HG03060 (cell line): Measurements from ENCODE around the gene PGC.
A peak's percentile ranks its signal among the peaks of the same experiment; 100 is the strongest.

ENCODE experiments used
- ATAC-seq: cut with Tn5 transposase; IDR thresholded peaks from one replicate; pipeline ENCODE4 v1.9.1; 2021; ENCODE audit warnings: low read depth, moderate number of reproducible peaks; ENCODE audit not compliant: unreplicated experiment

PGC gene

GRCh38 chr6:41747256-41748101, at the start of gene PGC:
Gene PGC, minus strand, starts transcription at chr6:41747397. Its CDS starts 63 bp downstream, at chr6:41747334.
- ATAC-seq, result no peak

GRCh38 chr6:41796474-41796873, 49.3 kb upstream of the PGC start:
- ATAC-seq, result no peak

- no peak for ATAC-seq
Observed at GRCh38 chr6:41791984-41792383, 44.8 kb upstream of the PGC start.

GRCh38 chr6:41791305-41791704, 44.1 kb upstream of the PGC start:
- no peak for ATAC-seq

GRCh38 chr6:41790045-41790444, 42.8 kb upstream of the PGC start:
- no peak for ATAC-seq

- ATAC-seq, result no peak
Observed at GRCh38 chr6:41789390-41789724, 42.2 kb upstream of the PGC start.

- peak; percentile 61 for ATAC-seq
Observed at GRCh38 chr6:41787219-41787917, 40.2 kb upstream of the PGC start, which contains the start of gene TOMM6. Gene TOMM6, plus strand, starts transcription at chr6:41787694. Its CDS starts 4 bp downstream, at chr6:41787698.

GRCh38 chr6:41786451-41787218, 39.4 kb upstream of the PGC start:
- ATAC-seq, result no peak

GRCh38 chr6:41785689-41786450, 38.7 kb upstream of the PGC start:
- ATAC-seq, result no peak

GRCh38 chr6:41785254-41785653, 38.1 kb upstream of the PGC start:
- no peak for ATAC-seq

GRCh38 chr6:41784581-41785171, 37.5 kb upstream of the PGC start:
- no peak for ATAC-seq

- no peak for ATAC-seq
Observed at GRCh38 chr6:41783106-41783780, 36.0 kb upstream of the PGC start.

- no peak for ATAC-seq
Observed at GRCh38 chr6:41781366-41781730, 34.2 kb upstream of the PGC start.

GRCh38 chr6:41780551-41781365, 33.6 kb upstream of the PGC start, which contains the start of gene PRICKLE4:
Gene PRICKLE4, plus strand, starts transcription at chr6:41780782. Its CDS starts 2,692 bp downstream, at chr6:41783474.
- ATAC-seq, result no peak

- ATAC-seq, result peak; percentile 58
Observed at GRCh38 chr6:41779788-41780550, 32.8 kb upstream of the PGC start, which contains the start of gene FRS3. Gene FRS3, minus strand, starts transcription at chr6:41779900. Its CDS starts 2,913 bp downstream, at chr6:41776987.

GRCh38 chr6:41779336-41779735, 32.1 kb upstream of the PGC start:
- no peak for ATAC-seq

GRCh38 chr6:41778895-41779294, 31.7 kb upstream of the PGC start:
- no peak for ATAC-seq
